Activated CD4-positive, alpha-beta T cell treated with anti-CD3 and anti-CD28 coated beads for 24 hours (primary cell): ENCODE results near the gene RANBP3.
"Not testable (repeated sequence)": the region's sequence is repeated elsewhere in the genome, so short reads cannot be mapped to it uniquely, and the experiment has no call there.

ENCODE experiments used
- DNase-seq, 2 donors: peaks; one replicate each; pipeline ENCODE4 v3.0.0-alpha.2; 2020; ENCODE audit warnings: low read depth in 2 of 2

RANBP3 gene

DNA sequence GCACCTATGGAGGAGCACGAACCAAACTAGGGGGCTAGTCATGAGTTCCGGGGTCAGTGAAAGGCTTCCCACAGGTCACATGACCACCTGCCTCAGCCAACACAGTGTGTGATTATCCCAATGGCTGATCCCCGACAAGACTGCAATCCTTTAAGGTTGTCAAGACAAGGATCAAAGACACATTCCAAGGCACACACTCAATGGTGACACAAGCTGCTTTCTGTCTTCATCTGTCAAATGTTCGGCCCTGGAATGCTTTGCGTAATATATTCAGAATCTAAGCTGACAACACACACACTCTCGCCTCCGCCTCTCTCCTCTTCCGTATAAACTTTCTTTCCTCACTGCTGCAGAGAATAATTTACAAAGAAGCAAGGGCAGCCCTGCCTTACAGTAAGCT is 11.7 kb downstream of the RANBP3 start:
- DNase-seq: no peak

DNA sequence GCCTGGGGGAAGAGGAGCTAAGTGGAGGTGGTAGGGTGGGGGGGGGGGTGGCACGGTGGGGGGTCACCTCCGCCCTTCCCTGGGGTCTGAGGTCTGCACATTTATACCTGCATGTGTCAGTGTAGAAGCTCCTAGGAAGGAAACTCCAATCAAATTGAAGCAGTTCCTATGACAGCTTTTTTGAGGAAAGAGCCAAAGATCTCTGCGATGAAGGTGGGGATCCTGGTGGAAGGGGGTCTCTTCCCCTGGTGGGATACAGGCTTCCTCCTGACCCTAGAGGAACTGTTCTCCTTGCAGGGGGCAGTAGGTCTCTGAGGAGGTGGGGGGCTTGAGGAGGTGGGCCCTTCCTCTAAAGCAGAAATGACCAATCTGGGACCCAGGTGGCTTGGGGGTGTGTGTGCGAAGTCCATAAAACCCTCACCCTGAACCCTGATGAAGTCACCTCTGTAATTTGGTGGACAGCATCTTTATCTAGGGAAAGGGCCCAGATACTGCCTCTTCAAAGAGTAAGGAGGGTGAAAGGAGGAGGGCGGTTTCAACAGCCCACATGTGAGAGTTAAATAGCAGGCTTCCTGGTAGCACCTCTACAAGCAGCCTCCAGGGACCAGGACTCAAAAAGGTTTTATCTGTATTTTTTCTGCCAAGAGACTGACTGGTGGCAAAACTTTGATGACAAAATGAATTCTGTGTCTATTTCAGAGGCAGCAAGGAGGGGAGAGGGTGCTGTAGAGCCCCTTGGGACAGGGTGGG is 12.9 kb downstream of the RANBP3 start:
- no peak for DNase-seq

DNA sequence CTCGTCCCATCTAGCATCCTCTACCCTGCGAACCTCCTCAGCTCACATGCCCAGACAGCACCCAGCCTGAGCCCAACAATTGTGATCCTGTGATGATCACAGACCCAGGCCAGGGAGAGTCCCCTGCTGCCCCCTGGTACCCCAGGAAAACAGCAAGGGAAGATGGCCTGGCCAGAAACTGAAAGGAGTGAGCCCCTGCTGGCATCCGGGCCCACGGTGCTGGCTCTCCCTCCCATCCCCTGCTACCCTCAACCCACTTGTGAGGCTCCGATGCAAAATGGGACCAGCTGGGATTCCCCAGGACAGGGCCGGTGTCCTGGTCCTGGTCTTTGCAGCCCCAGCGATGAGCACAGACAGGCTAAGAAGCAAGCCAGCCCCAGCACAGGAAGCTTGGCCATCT is 14.1 kb downstream of the RANBP3 start:
- no peak for DNase-seq

DNA sequence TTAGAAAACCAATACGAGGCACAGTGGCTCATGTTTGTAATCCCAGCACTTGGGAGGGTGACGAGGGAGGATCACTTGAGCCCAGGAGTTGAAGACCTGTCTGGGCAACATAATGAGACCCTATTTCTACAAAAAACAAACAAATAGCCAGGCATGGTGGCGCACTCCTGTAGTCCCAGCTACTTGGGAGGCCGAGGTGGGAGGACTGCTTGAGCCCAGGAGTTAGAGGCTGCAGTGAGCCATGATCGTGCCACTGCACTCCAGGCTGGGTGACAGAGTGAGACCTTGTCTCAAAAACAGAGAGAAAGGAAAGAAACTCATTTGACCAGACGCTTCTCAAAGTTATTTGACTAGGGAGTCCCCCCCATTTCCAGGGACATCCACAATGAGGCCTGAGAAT is 14.7 kb downstream of the RANBP3 start:
- DNase-seq: not testable (repeated sequence)

DNA sequence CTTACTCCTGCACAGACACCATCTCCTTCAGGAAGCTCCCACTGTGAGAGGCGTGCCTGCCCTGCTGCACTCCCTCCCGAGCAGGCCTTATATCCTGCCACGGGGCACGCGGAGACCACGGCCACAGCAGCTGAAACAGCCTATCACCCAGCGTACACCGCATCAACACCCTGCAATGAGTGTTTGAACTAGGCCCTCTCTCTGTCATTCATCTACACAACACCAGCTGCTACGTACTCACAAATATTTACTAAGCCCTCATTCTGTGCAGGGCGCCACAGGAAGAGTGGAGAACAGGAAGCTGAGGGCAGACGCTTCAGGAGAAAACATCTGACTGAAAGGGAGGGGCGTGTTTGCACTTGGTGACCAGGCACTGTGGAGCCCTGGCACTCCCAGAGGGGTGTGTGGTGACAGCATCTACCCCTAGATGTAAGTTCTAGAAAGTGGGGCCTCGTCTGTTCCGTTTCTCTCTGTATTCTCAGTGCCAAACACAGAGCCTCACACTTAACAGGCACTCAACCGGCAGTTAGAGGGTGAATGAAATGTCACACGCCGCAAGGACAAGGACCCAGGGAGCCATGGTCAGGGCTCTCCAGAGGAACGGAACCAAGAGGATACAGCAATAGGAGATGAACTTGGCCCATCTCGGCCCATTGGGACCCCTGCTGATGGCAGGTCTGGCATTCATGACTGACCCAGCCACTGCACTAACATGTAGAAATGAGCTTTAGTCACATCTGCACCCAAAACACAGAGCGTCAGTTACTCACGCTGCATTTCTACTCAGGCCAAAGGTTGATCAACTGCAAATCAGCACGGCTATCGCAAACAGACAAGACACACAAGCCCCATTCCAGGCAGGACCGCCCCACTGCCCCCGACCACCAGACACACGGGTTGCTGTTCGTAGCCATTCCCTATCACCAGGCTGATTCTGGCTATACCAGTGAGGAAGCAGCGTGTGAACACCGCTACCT is 15.7 kb downstream of the RANBP3 start:
- no peak for DNase-seq

DNA sequence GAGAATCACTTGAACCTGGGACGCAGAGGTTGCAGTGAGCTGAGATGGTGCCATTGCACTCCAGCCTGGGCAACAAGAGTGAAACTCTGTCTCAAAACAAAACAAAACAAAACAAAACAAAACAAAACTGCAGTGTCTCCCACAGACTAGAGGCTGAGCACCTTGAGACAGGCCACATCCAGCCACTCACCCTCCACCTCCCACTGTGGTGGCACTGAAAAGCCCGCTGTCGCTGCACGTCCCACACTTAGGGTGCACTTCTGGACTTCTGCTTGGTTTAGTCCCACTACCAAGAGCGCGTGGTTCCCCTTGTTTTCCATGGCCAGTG is 16.3 kb downstream of the RANBP3 start:
- not testable (repeated sequence) for DNase-seq

DNA sequence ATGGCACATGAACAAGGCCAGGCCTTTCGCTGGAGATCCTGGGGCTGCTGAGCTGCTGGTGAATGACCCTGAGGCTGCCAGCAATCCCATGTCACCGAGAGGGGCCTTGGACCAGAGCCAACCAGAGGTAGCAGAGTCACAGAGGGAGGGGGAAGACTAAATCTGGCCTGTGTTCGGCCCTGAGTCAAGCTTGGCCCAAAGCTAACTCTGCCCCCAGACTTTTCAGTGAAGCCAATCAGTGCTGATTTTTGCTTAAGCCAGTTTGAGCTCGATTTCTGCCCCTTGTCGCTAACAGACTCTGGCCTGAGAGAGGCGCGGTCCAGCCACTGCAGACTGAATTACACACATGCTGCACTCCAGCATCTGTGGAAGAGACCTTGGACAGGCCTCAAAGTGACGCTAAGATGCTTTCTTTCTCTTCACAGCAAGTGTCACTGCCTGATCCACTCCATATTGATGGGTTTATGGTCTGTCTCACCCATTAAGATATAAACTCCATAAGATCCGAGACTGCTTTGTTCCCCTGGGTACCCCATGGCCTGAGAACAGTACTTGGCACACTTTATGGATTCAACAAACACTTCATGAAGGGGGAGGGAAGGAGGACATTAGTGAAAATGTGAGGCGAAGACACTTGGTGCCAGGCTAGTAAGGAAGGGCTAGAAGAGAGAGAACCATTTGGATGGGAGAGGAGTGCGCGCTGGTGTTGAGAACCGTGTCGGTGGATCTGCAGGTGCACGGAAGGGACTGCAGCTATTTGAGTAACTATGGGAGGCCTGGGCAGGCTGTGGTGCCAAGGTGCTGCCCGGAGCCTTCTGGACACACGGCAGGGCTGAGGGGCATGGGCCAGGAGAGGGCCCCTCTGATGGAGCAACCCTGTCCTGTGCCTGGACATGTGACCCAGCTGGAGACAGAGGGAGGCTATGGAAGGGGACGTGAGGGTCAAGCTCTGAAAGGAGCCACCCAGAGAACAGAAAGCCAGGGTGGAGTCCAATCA is 17.6 kb downstream of the RANBP3 start:
- no peak for DNase-seq

DNA sequence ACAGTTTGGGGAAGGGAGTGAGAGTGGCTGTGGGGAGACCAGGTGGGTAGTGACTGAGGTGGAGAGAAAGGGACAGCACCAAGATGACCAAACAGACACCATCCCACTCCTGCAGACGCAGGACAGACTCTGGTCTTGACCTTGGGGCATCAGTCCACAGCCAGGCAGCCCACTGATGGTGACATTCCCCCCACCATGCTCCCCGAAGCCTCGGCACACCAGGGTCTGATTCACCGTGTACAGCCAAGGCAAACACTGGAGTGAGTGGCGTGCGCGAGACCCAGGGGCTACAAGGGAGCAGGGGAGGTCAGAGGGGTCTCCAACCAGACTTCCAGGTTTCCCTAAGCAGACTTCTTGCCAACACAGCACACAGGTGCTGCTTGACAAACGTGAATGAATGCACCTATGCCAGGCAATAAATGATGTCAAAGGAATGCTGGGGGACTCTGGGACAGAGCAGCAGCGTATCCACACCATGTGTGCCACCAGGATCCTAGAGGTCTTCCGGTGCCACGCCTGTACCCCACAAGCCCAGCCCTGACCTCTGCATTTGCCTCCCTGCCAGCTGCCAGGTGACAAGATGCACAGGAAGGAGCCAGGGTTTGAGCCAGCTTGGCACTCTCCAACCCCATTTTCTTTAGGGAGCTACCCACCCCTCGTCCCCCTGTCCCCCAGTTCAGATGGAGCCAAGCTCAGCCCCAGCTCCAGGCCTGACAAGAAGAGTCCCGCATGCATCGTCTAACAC is 18.5 kb downstream of the RANBP3 start:
- DNase-seq: no peak

DNA sequence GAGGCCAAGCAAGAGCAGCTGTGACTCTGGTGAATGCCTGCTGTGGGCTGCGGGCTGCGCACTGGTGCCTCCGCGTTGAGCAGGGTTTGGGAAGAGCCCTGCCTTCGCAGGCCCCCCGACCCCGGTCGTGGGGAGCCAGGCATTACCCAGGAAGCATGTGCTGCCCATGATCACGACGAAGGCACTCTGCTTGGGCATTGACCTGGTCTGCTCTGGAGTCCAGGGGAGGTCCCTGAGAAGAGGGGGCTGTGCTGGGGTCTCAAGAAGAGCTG is 19.2 kb downstream of the RANBP3 start:
- no peak for DNase-seq

DNA sequence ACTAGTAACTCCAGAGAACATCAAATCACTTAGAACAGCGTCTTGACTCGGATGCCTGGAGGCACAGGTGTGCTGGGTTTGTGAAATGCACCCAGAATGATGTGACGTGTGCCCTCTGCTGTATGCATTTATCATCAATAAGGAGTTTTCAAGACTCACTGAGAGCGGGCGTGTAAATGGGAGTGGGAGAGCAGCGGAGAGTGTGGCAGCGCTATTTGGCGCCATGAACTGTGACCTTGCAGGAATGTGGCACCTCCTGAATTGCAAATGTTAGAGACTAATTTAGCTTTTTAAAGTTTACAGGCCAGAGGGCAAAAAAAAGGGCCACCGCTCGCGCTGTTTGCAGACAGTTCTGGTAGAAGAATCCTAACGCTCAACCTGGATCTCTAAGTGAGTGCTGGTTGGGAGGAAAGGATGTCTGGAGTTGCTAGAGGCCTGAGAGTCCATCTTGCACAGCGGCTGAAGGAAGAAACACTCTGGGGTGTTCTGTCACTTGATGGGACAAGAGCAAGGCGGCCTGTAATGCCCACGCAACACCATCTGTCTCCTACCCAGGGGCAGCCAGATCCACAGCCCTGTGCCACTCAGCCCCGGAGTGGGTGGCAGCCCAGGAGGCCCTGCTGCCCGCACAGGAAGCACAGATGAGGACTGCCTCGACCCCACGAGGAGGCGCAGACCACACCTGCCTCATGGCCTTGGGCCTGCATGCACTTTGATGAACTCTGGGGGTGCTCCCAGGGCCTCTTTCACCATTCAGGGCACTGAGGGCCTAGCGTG is 19.7 kb downstream of the RANBP3 start:
- DNase-seq: no peak

DNA sequence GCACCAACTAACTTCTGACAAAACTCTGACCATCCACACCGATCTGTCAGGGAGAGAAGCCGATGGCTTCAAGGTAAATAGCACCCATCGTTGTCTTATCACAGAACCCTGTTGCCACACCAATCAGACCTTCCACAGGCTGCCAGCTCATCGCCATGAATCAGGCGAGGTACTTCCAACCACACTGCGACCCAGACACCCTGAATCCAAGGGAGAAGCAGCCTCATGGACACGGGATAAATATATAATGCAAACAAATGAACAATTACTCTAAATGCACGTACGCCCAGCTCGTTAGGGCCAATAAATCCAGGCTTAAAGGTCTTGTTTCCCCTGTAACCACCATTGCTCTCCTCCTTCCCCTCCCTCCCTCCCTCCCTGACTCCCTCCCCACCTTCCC is 20.8 kb downstream of the RANBP3 start:
- no peak for DNase-seq

DNA sequence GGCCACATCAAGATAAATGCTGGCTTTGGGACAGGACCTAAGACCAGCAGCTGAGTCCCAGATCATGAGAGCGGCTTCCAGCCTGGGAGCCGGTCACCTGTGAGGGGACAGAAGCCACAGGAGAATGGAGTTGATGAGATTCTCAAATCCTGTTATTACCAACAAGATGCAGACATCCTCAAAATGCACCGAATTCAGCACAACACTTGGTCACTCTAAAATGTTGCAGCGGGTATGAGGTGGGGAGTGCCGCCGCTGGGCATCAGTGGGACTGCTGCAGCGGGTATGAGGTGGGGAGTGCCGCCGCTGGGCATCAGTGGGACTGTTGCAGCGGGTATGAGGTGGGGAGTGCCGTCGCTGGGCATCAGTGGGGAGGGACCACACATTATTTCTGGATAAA is 21.2 kb downstream of the RANBP3 start:
- DNase-seq: no peak

DNA sequence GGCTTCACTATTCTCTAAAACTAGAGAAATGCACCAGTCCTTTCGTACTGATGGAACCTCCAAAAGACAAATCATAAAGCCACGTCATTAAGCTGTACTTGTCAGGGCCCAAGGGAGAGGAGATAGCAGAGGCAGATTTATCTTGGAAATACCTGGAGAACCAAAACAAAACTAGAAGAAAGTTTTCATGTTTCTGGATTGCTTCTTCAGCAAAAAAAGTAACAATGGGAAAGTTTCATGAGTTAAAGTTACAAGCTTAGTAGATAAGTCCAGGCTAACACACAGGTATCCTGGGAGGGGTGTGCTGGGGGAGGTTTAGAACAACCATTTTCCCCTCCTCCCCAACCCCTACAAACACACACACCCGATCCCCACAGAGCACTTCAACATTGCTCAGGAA is 21.6 kb downstream of the RANBP3 start:
- no peak for DNase-seq

DNA sequence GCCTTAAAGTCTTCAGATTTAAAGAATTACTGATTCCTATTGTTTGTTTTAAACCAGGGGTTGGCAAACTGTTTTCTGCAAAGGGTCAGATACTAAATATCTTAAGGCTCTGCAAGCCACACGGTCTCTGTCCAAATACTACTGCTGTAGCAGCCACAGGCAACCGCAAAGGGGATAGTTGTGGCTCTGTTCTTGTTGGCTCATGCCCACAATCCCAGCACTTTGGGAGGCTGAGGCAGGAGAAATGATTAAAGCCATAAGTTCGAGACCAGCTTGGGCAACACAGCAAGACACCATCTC is 22.4 kb downstream of the RANBP3 start:
- DNase-seq: no peak

DNA sequence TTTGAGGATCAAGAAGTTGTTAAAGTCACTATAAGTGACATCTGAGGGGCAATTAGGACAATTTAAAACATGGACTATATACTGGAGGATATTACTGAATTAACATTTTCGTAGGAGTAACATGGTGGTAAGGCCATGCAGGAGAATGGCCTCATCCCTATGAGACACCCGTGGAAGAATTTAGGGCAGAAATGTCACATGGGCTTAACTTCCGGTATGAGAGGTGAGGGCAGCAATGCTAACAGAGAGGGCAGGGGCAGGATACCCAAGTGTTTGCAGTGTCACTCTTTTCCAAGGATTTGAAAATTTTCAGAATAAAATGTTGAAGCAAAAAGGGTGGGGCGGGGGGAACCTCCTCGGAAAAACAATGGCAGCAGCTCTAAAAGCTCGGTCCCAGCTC is 23.6 kb downstream of the RANBP3 start:
- no peak for DNase-seq

DNA sequence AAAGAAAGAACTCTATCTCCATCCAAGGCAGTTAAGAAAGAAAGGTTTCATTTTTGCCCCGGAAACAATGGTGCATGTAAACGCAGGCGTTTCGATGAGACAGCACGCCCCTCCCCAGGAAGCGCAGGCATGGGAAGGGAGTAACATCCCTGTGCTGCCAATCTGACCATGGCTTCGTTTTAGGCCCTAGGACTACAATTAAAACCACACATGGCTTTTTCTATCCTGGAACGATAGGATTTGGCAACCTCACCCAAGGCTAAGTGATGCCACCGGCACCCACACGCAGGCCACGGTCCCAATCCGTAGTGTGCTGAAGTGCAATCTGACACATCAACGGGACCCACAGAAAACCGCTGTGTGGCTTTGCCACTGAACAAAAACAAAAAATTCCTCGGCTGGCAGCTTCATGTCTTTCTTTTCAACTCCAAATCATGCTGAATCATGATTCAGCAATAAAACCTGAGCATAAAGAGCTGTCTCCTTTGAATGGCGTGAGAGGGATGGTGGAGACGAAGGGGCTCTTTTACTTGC is 24.2 kb downstream of the RANBP3 start:
- no peak for DNase-seq

DNA sequence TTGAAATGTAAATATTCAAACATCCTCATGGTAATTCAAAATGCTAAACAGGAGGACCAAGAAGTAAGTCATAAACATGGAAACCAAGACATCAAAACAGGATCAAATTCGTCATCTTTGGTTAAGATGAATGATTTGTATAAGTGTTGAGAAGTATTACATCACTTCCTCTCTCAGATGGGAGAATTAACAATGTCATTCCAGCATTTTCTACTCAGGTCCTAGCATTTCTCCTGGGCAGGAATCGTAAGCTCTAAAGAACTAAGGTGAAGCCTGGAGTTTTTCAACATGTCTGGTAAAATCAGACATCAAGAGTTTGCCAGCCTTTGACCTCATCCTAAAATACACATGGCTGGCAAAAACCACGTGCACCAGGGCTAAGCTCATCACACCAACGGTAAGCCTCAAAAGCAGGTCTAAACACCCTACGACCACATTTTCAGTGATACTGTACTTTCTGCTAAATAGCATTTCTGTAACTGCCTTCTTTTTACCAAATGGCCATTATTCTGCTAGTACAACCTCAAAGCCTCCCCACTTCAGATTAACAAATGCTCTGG is 24.8 kb downstream of the RANBP3 start:
- DNase-seq: no peak

DNA sequence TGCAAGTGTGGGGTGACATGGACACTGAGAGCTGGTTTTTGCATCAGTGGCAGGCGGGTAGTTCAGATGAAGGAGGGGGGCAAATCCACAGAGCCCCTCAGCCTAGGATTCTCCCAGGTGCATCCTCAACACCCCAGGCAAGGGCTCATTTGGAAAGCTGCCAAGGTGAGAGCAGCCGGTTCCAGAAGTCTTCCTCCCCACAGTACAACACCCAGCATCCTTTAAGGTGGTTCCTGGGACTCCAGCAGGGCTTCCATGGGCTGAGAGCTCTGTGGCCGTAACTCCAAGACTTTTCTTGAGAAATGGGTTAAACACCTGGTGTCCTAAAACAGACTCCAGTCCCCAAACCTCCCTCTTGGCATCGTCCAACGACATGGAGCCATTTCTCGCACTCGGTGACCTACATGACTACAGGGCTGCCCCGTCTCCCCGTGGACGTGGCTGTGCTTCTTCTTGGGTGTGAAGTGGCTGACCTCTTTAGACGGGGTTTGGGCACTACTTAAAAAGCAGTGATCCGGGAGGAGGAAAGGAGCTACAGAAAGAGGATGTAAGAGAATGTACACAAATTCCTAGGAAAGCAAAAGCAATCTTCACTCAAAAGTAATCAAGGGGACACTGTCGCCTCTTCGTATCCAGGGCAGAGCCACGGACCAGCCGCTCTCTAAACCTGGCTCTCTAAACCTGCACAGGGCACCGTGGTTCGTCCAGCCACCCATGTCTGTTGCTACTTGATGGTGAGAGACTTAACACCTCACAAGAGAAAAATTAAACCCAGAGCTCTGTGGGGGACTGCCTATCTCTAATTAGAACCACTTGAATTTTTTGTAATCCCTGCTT is 25.5 kb downstream of the RANBP3 start:
- no peak for DNase-seq

DNA sequence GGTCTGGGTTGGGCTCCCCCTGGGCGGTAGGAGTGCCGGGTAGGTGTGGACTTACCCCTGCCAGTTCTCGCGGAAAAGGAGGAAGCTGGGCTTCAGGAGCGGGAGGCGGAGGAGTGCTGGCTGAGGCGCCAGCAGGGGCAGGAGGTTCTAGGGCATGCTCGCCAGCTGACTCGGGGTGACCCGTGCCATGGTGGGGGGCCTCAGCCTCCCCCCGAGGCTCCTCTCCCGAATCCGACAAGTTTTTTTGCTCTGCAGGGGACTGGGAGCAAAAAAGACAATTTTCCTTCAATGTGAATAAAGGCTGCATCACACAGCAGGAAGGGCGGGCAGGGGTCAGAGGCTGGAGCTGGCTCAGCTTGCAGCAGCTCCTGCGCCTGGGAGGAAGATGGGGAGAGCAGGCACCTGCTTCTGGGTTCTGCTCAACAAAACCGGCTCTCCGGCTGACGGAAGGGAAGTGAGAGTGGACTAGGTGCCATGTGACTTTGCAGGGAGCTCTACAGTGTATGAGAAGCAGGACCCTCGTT is 26.5 kb downstream of the RANBP3 start:
- no peak for DNase-seq
